Parathyroid adenoma (tissue), 2 donors: Measurements from ENCODE around the gene SLC7A14.

Experiments
- H2AFZ ChIP-seq: fragments of 300-600 bp; sonication (generic); one replicate; pipeline ENCODE4 v1.7.0; 2017; ENCODE audit warnings: antibody characterized with exemption, mild to moderate bottlenecking
- H3K27ac ChIP-seq: fragments of 300-600 bp; sonication (generic); one replicate; pipeline ENCODE4 v1.7.0; 2017
- H3K27me3 ChIP-seq: fragments of 300-600 bp; sonication (generic); one replicate; pipeline ENCODE4 v1.7.0; 2017; ENCODE audit warnings: low read length; ENCODE audit not compliant: control insufficient read depth, insufficient read depth
- H3K36me3 ChIP-seq: fragments of 300-600 bp; sonication (generic); one replicate; pipeline ENCODE4 v1.7.0; 2017; ENCODE audit warnings: low read length; ENCODE audit not compliant: control insufficient read depth, insufficient read depth
- H3K4me1 ChIP-seq: fragments of 300-600 bp; sonication (generic); one replicate; pipeline ENCODE4 v1.7.0; 2017; ENCODE audit warnings: control low read depth
- H3K4me2 ChIP-seq: fragments of 300-600 bp; sonication (generic); one replicate; pipeline ENCODE4 v1.7.0; 2017; ENCODE audit warnings: low read length
- H3K4me3 ChIP-seq: fragments of 300-600 bp; sonication (generic); one replicate; pipeline ENCODE4 v1.7.0; 2017; ENCODE audit warnings: low read depth, low read length
- H3K79me2 ChIP-seq: fragments of 300-600 bp; sonication (generic); one replicate; pipeline ENCODE4 v1.7.0; 2017; ENCODE audit warnings: control low read depth
- H3K9ac ChIP-seq: fragments of 300-600 bp; sonication (generic); one replicate; pipeline ENCODE4 v1.7.0; 2017; ENCODE audit warnings: mild to moderate bottlenecking
- H3K9me3 ChIP-seq: fragments of 300-600 bp; sonication (generic); one replicate; pipeline ENCODE4 v1.7.0; 2017; ENCODE audit warnings: low read length; ENCODE audit not compliant: control insufficient read depth
- CTCF ChIP-seq: fragments of 300-600 bp; sonication (generic); IDR thresholded peaks from one replicate; pipeline ENCODE4 v1.7.0; 2017; ENCODE audit warnings: antibody characterized with exemption, mild to moderate bottlenecking
- donor health status: primary hyperparathyroidism.

Gene SLC7A14

GRCh38 chr3:170448584-170448983 is 137.3 kb downstream of the SLC7A14 start:
- H3K9ac ChIP-seq, result no peak overlapping the region
- no peak overlapping the region for H2AFZ ChIP-seq
- H3K27ac ChIP-seq, result no peak overlapping the region
- TF ChIP-seq CTCF, result no peak
- no peak overlapping the region for H3K4me2 ChIP-seq
- H3K79me2 ChIP-seq, result no peaks in the 10 kb centered on the region
- H3K36me3 ChIP-seq, result no peaks in the 10 kb centered on the region
- H3K4me3 ChIP-seq, result no peak overlapping the region
- H3K4me1 ChIP-seq, result no peaks in the 10 kb centered on the region
- H3K27me3 ChIP-seq, result no peaks in the 10 kb centered on the region
- no peaks in the 10 kb centered on the region for H3K9me3 ChIP-seq

DNA sequence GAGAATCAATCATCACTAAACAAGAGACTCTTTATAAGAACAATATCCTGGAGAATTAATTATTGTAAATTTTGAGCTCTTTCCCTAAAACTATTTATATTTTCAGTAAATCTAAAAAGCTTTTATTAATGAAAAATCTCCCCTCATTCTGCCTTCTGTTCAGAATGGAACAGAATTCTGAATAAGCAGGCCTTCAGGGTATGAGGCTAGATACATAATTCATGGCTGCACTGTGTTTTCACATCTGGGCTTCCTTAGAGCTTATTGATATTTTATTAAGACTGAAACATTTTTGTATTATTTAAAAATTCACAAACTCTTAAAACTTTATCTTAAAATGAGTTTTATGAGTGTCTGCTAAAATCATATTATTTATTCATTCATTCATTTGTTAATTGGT is 142.4 kb downstream of the SLC7A14 start:
- Histone ChIP-seq H2AFZ (no peak overlapping the region), H3K4me1 (no peaks in the 10 kb centered on the region), H3K9ac (no peak overlapping the region), H3K79me2 (no peaks in the 10 kb centered on the region), H3K9me3 (no peaks in the 10 kb centered on the region), H3K36me3 (no peaks in the 10 kb centered on the region), H3K4me3 (no peak overlapping the region), H3K4me2 (no peak overlapping the region), H3K27me3 (no peaks in the 10 kb centered on the region), H3K27ac (no peak overlapping the region)
- no peak for TF ChIP-seq CTCF

DNA sequence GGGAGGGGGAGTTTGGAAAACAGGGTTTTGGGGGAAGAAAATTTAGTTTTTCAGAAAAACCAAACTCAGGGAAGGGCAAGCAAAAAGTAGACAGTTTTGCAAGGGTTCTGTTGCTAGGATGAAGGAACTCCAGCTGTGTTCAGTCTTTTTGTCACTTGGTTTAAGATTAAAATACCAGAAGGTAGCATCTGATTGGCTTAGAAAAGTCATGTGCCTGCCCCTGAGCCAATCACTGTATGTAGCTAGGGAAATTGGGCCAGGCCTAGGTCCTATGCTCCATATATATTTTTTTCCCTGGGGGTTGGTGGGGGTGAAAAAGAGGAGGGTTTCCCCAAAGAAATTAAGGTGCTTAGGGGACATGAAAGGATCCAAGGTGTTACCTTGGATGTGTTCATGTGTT is 142.9 kb downstream of the SLC7A14 start:
- TF ChIP-seq CTCF, result no peak
- Histone ChIP-seq H3K36me3 (no peaks in the 10 kb centered on the region), H3K9me3 (no peaks in the 10 kb centered on the region), H3K4me1 (no peaks in the 10 kb centered on the region), H3K27me3 (no peaks in the 10 kb centered on the region), H3K4me2 (no peak overlapping the region), H3K9ac (no peak overlapping the region), H2AFZ (no peak overlapping the region), H3K79me2 (no peaks in the 10 kb centered on the region), H3K27ac (no peak overlapping the region), H3K4me3 (no peak overlapping the region)

- no peak overlapping the region for H3K4me2 ChIP-seq
- no peak overlapping the region for H3K4me3 ChIP-seq
- no peak for TF ChIP-seq CTCF
- no peaks in the 10 kb centered on the region for H3K9me3 ChIP-seq
- no peaks in the 10 kb centered on the region for H3K4me1 ChIP-seq
- no peaks in the 10 kb centered on the region for H3K36me3 ChIP-seq
- no peaks in the 10 kb centered on the region for H3K79me2 ChIP-seq
- no peak overlapping the region for H3K9ac ChIP-seq
- no peak overlapping the region for H2AFZ ChIP-seq
- no peak overlapping the region for H3K27ac ChIP-seq
- no peaks in the 10 kb centered on the region for H3K27me3 ChIP-seq
Measured at GRCh38 chr3:170441412-170441811, 144.5 kb downstream of the SLC7A14 start.

DNA sequence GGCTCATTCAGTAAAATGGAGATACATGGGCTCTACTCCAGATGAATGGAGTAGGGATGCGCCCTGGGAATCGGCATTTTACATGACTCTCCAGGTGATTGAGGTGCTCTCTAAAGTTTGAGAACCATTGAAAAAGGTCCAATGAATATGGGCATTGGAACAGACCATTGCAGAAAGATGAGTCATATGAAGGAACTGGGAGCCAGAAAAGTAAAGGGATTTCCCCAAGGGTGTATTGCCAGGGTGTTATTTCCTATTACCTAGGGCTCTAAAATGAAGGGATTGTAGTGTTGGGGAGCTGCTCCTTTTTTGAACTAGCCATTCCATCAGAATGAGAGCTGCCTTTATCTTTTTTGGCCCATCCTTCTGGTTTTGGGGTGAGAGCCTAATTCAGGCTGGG is 145.5 kb downstream of the SLC7A14 start:
- H3K27ac ChIP-seq, result no peak overlapping the region
- H3K4me1 ChIP-seq, result no peaks in the 10 kb centered on the region
- no peaks in the 10 kb centered on the region for H3K36me3 ChIP-seq
- no peak overlapping the region for H3K9ac ChIP-seq
- H2AFZ ChIP-seq, result no peak overlapping the region
- TF ChIP-seq CTCF, result no peak
- H3K79me2 ChIP-seq, result no peaks in the 10 kb centered on the region
- H3K4me2 ChIP-seq, result no peak overlapping the region
- H3K27me3 ChIP-seq, result no peaks in the 10 kb centered on the region
- H3K9me3 ChIP-seq, result no peaks in the 10 kb centered on the region
- H3K4me3 ChIP-seq, result no peak overlapping the region
